ENCODE measurements around the gene DMC1. TPM values are rescaled to one million over a fixed set of nuclear protein-coding genes. Genes with fewer than 3 reads are reported as not detected.
"Not testable (repeated sequence)": the region's sequence is repeated elsewhere in the genome, so short reads cannot be mapped to it uniquely, and the experiment has no call there.

The DMC1 gene
- polyA plus RNA-seq (ENCODE audit: low read depth in 6 of 6) = under 1 TPM in 1 of 6 donors, not detected in 5; 0.18 TPM

- Mint-ChIP-seq H3K36me3 (no peaks in the 10 kb centered on the region), H3K4me1 (peaks cover 10 to 18% (median 13%) of the 10 kb centered on the region in 3 donors)
Measured at GRCh38 chr22:38569972-38570778, at the start of gene DMC1. TSS of gene DMC1 (minus strand) at chr22:38570183. CDS start at chr22:38568256, 1,927 bp downstream.

GRCh38 chr22:38618682-38619081 is 48.7 kb upstream of the DMC1 start:
- Mint-ChIP-seq H3K9me3 (peaks cover 3 to 25% (median 6%) of the 10 kb centered on the region in 7 donors), H3K36me3 (peaks cover 0 to 9% of the 10 kb centered on the region in 2 donors)

More at GRCh38 chr22:38569972-38570778, at the start of gene DMC1:
- peak within 1 kb of the TSS; percentile 81 to 95 (median 90) for H3K4me3 Mint-ChIP-seq
- peak within 1 kb of the TSS; percentile 53 to 93 (median 86) for H3K27ac Mint-ChIP-seq
- H3K27me3 Mint-ChIP-seq = no peaks in the 10 kb centered on the region
- no peaks in the 10 kb centered on the region for H3K9me3 Mint-ChIP-seq
- DNase-seq (peak; percentile 85), ATAC-seq (ENCODE audit: low read depth in 2 of 2) (peak; percentile 86 to 88)

GRCh38 chr22:38618258-38618657 is 48.3 kb upstream of the DMC1 start:
- Mint-ChIP-seq H3K4me1 (no peaks in the 10 kb centered on the region), H3K27me3 (peaks cover 0 to 48% (median 26%) of the 10 kb centered on the region in 3 donors), H3K36me3 (peaks cover 0 to 9% of the 10 kb centered on the region in 2 donors), H3K27ac (no peak overlapping the region), H3K9me3 (peaks cover 3 to 25% (median 6%) of the 10 kb centered on the region in 7 donors), H3K4me3 (no peak overlapping the region)
- no peak for ATAC-seq (ENCODE audit: low read depth in 2 of 2)
- no peak for DNase-seq

More at GRCh38 chr22:38618682-38619081, 48.7 kb upstream of the DMC1 start:
- Mint-ChIP-seq H3K27ac (no peak overlapping the region), H3K4me3 (no peak overlapping the region), H3K4me1 (no peaks in the 10 kb centered on the region), H3K27me3 (peaks cover 0 to 48% (median 26%) of the 10 kb centered on the region in 3 donors)
- DNase-seq = no peak
- no peak for ATAC-seq (ENCODE audit: low read depth in 2 of 2)

- not testable (repeated sequence) for H3K36me3 Mint-ChIP-seq; ATAC-seq (ENCODE audit: low read depth in 2 of 2); H3K4me1 Mint-ChIP-seq; DNase-seq; H3K27ac Mint-ChIP-seq; H3K4me3 Mint-ChIP-seq
- Mint-ChIP-seq H3K9me3 (peaks cover 3 to 25% (median 6%) of the 10 kb centered on the region in 7 donors), H3K27me3 (peaks cover 0 to 41% (median 26%) of the 10 kb centered on the region in 3 donors)
Measured at GRCh38 chr22:38615064-38615405, 45.1 kb upstream of the DMC1 start.

- DNase-seq (no peak), ATAC-seq (ENCODE audit: low read depth in 2 of 2) (no peak)
- Mint-ChIP-seq H3K4me3 (no peak overlapping the region), H3K27ac (no peak overlapping the region), H3K27me3 (peaks cover 0 to 39% (median 22%) of the 10 kb centered on the region in 3 donors), H3K36me3 (peaks cover 0 to 9% of the 10 kb centered on the region in 2 donors), H3K4me1 (no peaks in the 10 kb centered on the region), H3K9me3 (peaks cover 3 to 22% (median 6%) of the 10 kb centered on the region in 7 donors)
Measured at GRCh38 chr22:38614332-38615063, 44.5 kb upstream of the DMC1 start.

GRCh38 chr22:38613588-38613987 is 43.6 kb upstream of the DMC1 start:
- H3K36me3 Mint-ChIP-seq = peaks cover 0 to 8% of the 10 kb centered on the region in 2 donors
- H3K27me3 Mint-ChIP-seq = peaks cover 0 to 36% (median 19%) of the 10 kb centered on the region in 3 donors
- peaks cover 3 to 17% (median 6%) of the 10 kb centered on the region in 7 donors for H3K9me3 Mint-ChIP-seq
- H3K27ac Mint-ChIP-seq = no peak overlapping the region
- ATAC-seq (ENCODE audit: low read depth in 2 of 2) (no peak), DNase-seq (no peak)
- no peaks in the 10 kb centered on the region for H3K4me1 Mint-ChIP-seq
- no peak overlapping the region for H3K4me3 Mint-ChIP-seq

- Mint-ChIP-seq H3K36me3 (no peaks in the 10 kb centered on the region), H3K27me3 (peaks cover 0 to 31% (median 19%) of the 10 kb centered on the region in 3 donors), H3K4me1 (no peaks in the 10 kb centered on the region), H3K9me3 (peaks cover 0 to 5% (median 1%) of the 10 kb centered on the region in 7 donors), H3K27ac (no peak overlapping the region), H3K4me3 (no peak overlapping the region)
- DNase-seq = no peak
- no peak for ATAC-seq (ENCODE audit: low read depth in 2 of 2)
Measured at GRCh38 chr22:38612217-38613006, 42.4 kb upstream of the DMC1 start.

- Mint-ChIP-seq H3K27me3 (peaks cover 0 to 24% (median 22%) of the 10 kb centered on the region in 3 donors), H3K36me3 (no peaks in the 10 kb centered on the region), H3K9me3 (peaks cover 0 to 3% (median 0%) of the 10 kb centered on the region in 7 donors), H3K4me1 (no peaks in the 10 kb centered on the region), H3K4me3 (no peak overlapping the region), H3K27ac (no peak overlapping the region)
- ATAC-seq (ENCODE audit: low read depth in 2 of 2) (no peak), DNase-seq (no peak)
Measured at GRCh38 chr22:38611559-38611958, 41.6 kb upstream of the DMC1 start.

- Mint-ChIP-seq H3K27me3 (peaks cover 0 to 15% (median 11%) of the 10 kb centered on the region in 3 donors), H3K4me1 (no peaks in the 10 kb centered on the region), H3K9me3 (peaks cover 0 to 2% (median 0%) of the 10 kb centered on the region in 7 donors), H3K4me3 (peak overlapping the region in 1 of 8 donors; percentile 21), H3K27ac (no peak overlapping the region), H3K36me3 (no peaks in the 10 kb centered on the region)
- DNase-seq = no peak
- ATAC-seq (ENCODE audit: low read depth in 2 of 2) = no peak
Measured at GRCh38 chr22:38610234-38610633, 40.3 kb upstream of the DMC1 start.

- Mint-ChIP-seq H3K4me1 (no peaks in the 10 kb centered on the region), H3K27me3 (peaks cover 0 to 10% (median 6%) of the 10 kb centered on the region in 3 donors), H3K9me3 (peaks cover 0 to 2% (median 0%) of the 10 kb centered on the region in 7 donors), H3K27ac (no peak overlapping the region), H3K4me3 (no peak overlapping the region), H3K36me3 (no peaks in the 10 kb centered on the region)
- ATAC-seq (ENCODE audit: low read depth in 2 of 2) (no peak), DNase-seq (no peak)
Measured at GRCh38 chr22:38608992-38609750, 39.2 kb upstream of the DMC1 start.

- ATAC-seq (ENCODE audit: low read depth in 2 of 2) (no peak), DNase-seq (no peak)
- no peaks in the 10 kb centered on the region for H3K36me3 Mint-ChIP-seq
- H3K4me3 Mint-ChIP-seq = no peak overlapping the region
- no peaks in the 10 kb centered on the region for H3K4me1 Mint-ChIP-seq
- H3K27me3 Mint-ChIP-seq = peaks cover 0 to 15% (median 6%) of the 10 kb centered on the region in 3 donors
- no peak overlapping the region for H3K27ac Mint-ChIP-seq
- H3K9me3 Mint-ChIP-seq = peaks cover 0 to 2% (median 0%) of the 10 kb centered on the region in 7 donors
Measured at GRCh38 chr22:38607680-38608079, 37.7 kb upstream of the DMC1 start.

- H3K4me3 Mint-ChIP-seq = no peak overlapping the region
- no peaks in the 10 kb centered on the region for H3K4me1 Mint-ChIP-seq
- DNase-seq (no peak), ATAC-seq (ENCODE audit: low read depth in 2 of 2) (no peak)
- H3K36me3 Mint-ChIP-seq = no peaks in the 10 kb centered on the region
- peaks cover 0 to 19% (median 12%) of the 10 kb centered on the region in 3 donors for H3K27me3 Mint-ChIP-seq
- no peaks in the 10 kb centered on the region for H3K9me3 Mint-ChIP-seq
- H3K27ac Mint-ChIP-seq = no peak overlapping the region
Measured at GRCh38 chr22:38602166-38602565, 32.2 kb upstream of the DMC1 start.
